Stomach (tissue), 4 donors: ENCODE data around the gene DNAAF8.

ENCODE experiments used
- EP300 ChIP-seq: sonication (generic); formaldehyde crosslinking; IDR thresholded peaks from one replicate; pipeline ENCODE4 v1.6.1; 2017; ENCODE audit warnings: antibody characterized with exemption
- POLR2AphosphoS5 ChIP-seq, 3 donors: sonication (generic); formaldehyde crosslinking; IDR thresholded peaks; one replicate each; pipeline ENCODE4 v1.6.1; 2016; ENCODE audit warnings: antibody characterized with exemption in 3 of 3
- TF ChIP-seq, protein P1 (sequence below), 7 experiments: fragments of 450-650 bp in 4 of 7; fragments of 200-600 bp in 3 of 7; sonication (generic) in 3 of 7; IDR thresholded peaks; one replicate each; pipeline ENCODE4 v1.5.1; 2016 to 2019; ENCODE audit warnings: antibody characterized with exemption in 7 of 7, control low read depth in 2 of 7, mild to moderate bottlenecking in 1 of 7

DNA sequence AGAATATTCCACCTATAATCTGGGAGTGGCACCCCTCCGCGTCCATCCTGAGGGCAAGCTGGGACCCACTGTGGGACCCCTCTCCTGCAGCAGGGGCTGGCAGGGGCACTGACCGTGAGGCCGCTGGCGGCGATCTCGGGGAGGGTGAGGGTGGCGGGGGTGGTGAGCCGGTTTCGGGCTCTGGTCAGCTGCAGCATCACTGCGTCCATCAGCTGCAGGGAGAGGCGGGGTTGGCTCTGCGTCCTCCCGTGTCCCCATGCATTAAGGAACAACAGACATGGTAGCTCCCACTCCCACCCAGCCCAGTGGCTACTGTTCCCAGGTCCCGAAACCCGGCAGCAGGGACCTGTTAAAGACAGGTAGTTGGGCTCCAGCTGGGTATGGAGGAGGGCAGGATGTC is 64.1 kb downstream of the DNAAF8 start:
- TF ChIP-seq, protein P1, sequence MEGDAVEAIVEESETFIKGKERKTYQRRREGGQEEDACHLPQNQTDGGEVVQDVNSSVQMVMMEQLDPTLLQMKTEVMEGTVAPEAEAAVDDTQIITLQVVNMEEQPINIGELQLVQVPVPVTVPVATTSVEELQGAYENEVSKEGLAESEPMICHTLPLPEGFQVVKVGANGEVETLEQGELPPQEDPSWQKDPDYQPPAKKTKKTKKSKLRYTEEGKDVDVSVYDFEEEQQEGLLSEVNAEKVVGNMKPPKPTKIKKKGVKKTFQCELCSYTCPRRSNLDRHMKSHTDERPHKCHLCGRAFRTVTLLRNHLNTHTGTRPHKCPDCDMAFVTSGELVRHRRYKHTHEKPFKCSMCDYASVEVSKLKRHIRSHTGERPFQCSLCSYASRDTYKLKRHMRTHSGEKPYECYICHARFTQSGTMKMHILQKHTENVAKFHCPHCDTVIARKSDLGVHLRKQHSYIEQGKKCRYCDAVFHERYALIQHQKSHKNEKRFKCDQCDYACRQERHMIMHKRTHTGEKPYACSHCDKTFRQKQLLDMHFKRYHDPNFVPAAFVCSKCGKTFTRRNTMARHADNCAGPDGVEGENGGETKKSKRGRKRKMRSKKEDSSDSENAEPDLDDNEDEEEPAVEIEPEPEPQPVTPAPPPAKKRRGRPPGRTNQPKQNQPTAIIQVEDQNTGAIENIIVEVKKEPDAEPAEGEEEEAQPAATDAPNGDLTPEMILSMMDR (IDR thresholded peaks at IDR 0.05): no peak
- TF ChIP-seq EP300: no peak
- no peak for TF ChIP-seq POLR2AphosphoS5 (IDR thresholded peaks at IDR 0.05)
